NCI-H1694 (cell line): ENCODE results near the gene CEACAM5.
"Not testable (repeated sequence)": the region's sequence is repeated elsewhere in the genome, so short reads cannot be mapped to it uniquely, and the experiment has no call there.

ENCODE experiments used
- DNase-seq: peaks from one replicate; lab custom pipeline; 2025; lab: John Stamatoyannopoulos, UW

Gene CEACAM5

GRCh38 chr19:41700381-41701195 lies 7.8 kb upstream of the CEACAM5 start:
- no peak for DNase-seq

GRCh38 chr19:41701401-41702075 lies 6.9 kb upstream of the CEACAM5 start:
- DNase-seq, result no peak

- no peak for DNase-seq
Observed at GRCh38 chr19:41702171-41702651, 6.2 kb upstream of the CEACAM5 start.

- no peak for DNase-seq
Observed at GRCh38 chr19:41703602-41704293, 4.7 kb upstream of the CEACAM5 start.

GRCh38 chr19:41705393-41706174 lies 2.8 kb upstream of the CEACAM5 start:
- DNase-seq, result no peak

GRCh38 chr19:41706741-41707501 lies 1.5 kb upstream of the CEACAM5 start:
- peak; percentile 20 for DNase-seq

GRCh38 chr19:41707502-41707812 lies 969 bp upstream of the CEACAM5 start:
- no peak for DNase-seq

GRCh38 chr19:41707871-41708371 lies 505 bp upstream of the CEACAM5 start:
- no peak for DNase-seq

GRCh38 chr19:41709516-41709915 lies 1.1 kb downstream of the CEACAM5 start:
- DNase-seq, result not testable (repeated sequence)

GRCh38 chr19:41709951-41710645 lies 1.7 kb downstream of the CEACAM5 start:
- DNase-seq, result no peak

- no peak for DNase-seq
Observed at GRCh38 chr19:41711376-41712261, 3.2 kb downstream of the CEACAM5 start.

GRCh38 chr19:41714598-41714997 lies 6.2 kb downstream of the CEACAM5 start:
- no peak for DNase-seq

GRCh38 chr19:41718761-41719160 lies 10.3 kb downstream of the CEACAM5 start:
- no peak for DNase-seq

GRCh38 chr19:41720103-41720502 lies 11.7 kb downstream of the CEACAM5 start:
- no peak for DNase-seq

GRCh38 chr19:41726493-41726892 lies 18.1 kb downstream of the CEACAM5 start:
- no peak for DNase-seq

- DNase-seq, result no peak
Observed at GRCh38 chr19:41734156-41734555, 25.7 kb downstream of the CEACAM5 start.

- no peak for DNase-seq
Observed at GRCh38 chr19:41734585-41734984, 26.2 kb downstream of the CEACAM5 start.

- DNase-seq, result no peak
Observed at GRCh38 chr19:41735071-41735600, 26.7 kb downstream of the CEACAM5 start.

- DNase-seq, result no peak
Observed at GRCh38 chr19:41739361-41739760, 30.9 kb downstream of the CEACAM5 start.
